Glutamatergic neuron (in vitro differentiated cells): ENCODE measurements around the gene SERPING1. TPM values are rescaled to one million over a fixed set of nuclear protein-coding genes. Genes with fewer than 3 reads are reported as not detected.
"Not testable (repeated sequence)": the region's sequence is repeated elsewhere in the genome, so short reads cannot be mapped to it uniquely, and the experiment has no call there.

ENCODE experiments used
- DNase-seq: peaks from one replicate; pipeline ENCODE4 v3.0.0; 2022
- H3K27ac Mint-ChIP-seq: one replicate; pipeline ENCODE4 v1.8.0; 2020; ENCODE audit warnings: mild to moderate bottlenecking, mixed read lengths, inconsistent platforms; ENCODE audit not compliant: unreplicated experiment
- H3K27me3 Mint-ChIP-seq: one replicate; pipeline ENCODE4 v1.8.0; 2020; ENCODE audit warnings: mild to moderate bottlenecking, moderate library complexity, mixed read lengths, inconsistent platforms; ENCODE audit not compliant: unreplicated experiment
- H3K36me3 Mint-ChIP-seq: one replicate; pipeline ENCODE4 v1.8.0; 2020; ENCODE audit warnings: mild to moderate bottlenecking, mixed read lengths, inconsistent platforms; ENCODE audit not compliant: unreplicated experiment
- H3K4me1 Mint-ChIP-seq: one replicate; pipeline ENCODE4 v1.8.0; 2020; ENCODE audit warnings: mild to moderate bottlenecking, low read depth, mixed read lengths, inconsistent platforms; ENCODE audit not compliant: unreplicated experiment
- H3K4me3 Mint-ChIP-seq: one replicate; pipeline ENCODE4 v1.8.0; 2020; ENCODE audit warnings: mild to moderate bottlenecking, mixed read lengths, inconsistent platforms; ENCODE audit not compliant: unreplicated experiment
- H3K9me3 Mint-ChIP-seq: one replicate; pipeline ENCODE4 v1.8.0; 2020; ENCODE audit warnings: mild to moderate bottlenecking, moderate library complexity, mixed read lengths, inconsistent platforms; ENCODE audit not compliant: unreplicated experiment
- CTCF ChIP-seq: fragments of 200-600 bp; sonication (generic); IDR thresholded peaks from one replicate; pipeline ENCODE4 v1.5.0; 2021; ENCODE audit not compliant: partially characterized antibody, unreplicated experiment
- total RNA-seq: library from RNA; stranded (reverse); fragmentation: NEBNext Ultra II Directional; extraction: Animal tissue kit (Norgen Biotek cat#: 25700); gene quantifications from one replicate; pipeline ENCODE4 v1.2.1, GENCODE V29; 2021; ENCODE audit not compliant: unreplicated experiment

SERPING1 gene
- total RNA-seq, 1 donor from 2014 or later, result 46.1 TPM

GRCh38 chr11:57650739-57651090, 53.2 kb downstream of the SERPING1 start:
- Mint-ChIP-seq H3K27ac (peak overlapping the region; percentile 76), H3K36me3 (no peaks in the 10 kb centered on the region), H3K27me3 (peaks cover 34% of the 10 kb centered on the region), H3K4me1 (peaks cover 39% of the 10 kb centered on the region), H3K9me3 (peaks cover 40% of the 10 kb centered on the region), H3K4me3 (peak overlapping the region; percentile 97)
- DNase-seq, result no peak
- no peak for TF ChIP-seq CTCF

GRCh38 chr11:57651408-57651807, 53.9 kb downstream of the SERPING1 start:
- H3K27ac Mint-ChIP-seq, result no peak overlapping the region

DNA sequence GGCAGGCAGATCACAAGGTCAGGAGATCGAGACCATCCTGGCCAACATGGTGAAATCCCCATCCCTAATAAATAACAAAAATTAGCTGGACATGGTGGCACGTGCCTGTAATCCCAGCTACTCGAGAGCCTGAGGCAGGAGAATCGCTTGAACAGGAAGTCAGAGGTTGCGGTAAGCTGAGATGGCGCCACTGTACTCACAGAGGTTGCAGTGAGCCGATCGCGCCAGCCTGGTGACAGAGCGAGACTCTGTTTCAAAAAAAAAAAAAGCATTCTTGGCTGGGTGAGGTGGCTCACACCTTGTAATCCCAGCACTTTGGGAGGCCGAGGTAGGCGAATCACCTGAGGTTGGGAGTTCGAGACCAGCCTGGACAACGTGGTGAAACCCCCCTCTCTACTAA, 54.7 kb downstream of the SERPING1 start:
- DNase-seq, H3K36me3 Mint-ChIP-seq, H3K4me3 Mint-ChIP-seq, H3K27ac Mint-ChIP-seq: not testable (repeated sequence)
- H3K27me3 Mint-ChIP-seq, result peaks cover 28% of the 10 kb centered on the region
- H3K4me1 Mint-ChIP-seq, result peaks cover 27% of the 10 kb centered on the region
- peaks cover 37% of the 10 kb centered on the region for H3K9me3 Mint-ChIP-seq

More at GRCh38 chr11:57651408-57651807, 53.9 kb downstream of the SERPING1 start:
- no peak for TF ChIP-seq CTCF
- H3K9me3 Mint-ChIP-seq, result peaks cover 40% of the 10 kb centered on the region
- no peak for DNase-seq
- peaks cover 32% of the 10 kb centered on the region for H3K4me1 Mint-ChIP-seq
- H3K27me3 Mint-ChIP-seq, result peaks cover 33% of the 10 kb centered on the region
- H3K4me3 Mint-ChIP-seq, result peak overlapping the region; percentile 4
- H3K36me3 Mint-ChIP-seq, result no peaks in the 10 kb centered on the region

DNA sequence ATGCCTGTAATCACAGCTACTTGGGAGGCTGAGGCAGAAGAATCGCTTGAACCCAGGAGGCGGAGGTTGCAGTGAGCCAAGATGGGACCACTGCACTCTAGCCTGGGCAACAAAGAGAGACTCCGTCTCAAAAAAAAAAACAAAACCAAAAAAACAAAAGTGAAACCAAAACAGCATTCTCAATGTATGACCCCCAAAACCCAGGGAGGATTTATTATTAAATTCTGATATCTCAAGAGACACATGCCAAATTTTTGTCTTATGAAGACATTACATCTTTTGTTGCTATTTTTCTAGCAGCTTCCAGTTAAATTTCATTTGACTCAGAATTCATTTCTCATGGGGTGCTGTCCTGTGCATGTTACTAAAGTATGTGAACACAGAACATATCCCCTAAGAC, 55.2 kb downstream of the SERPING1 start:
- H3K4me1 Mint-ChIP-seq, result peaks cover 25% of the 10 kb centered on the region
- H3K36me3 Mint-ChIP-seq, result no peaks in the 10 kb centered on the region
- no peak overlapping the region for H3K4me3 Mint-ChIP-seq
- no peak for TF ChIP-seq CTCF
- peaks cover 23% of the 10 kb centered on the region for H3K27me3 Mint-ChIP-seq
- no peak overlapping the region for H3K27ac Mint-ChIP-seq
- H3K9me3 Mint-ChIP-seq, result peaks cover 33% of the 10 kb centered on the region
- DNase-seq, result no peak

DNA sequence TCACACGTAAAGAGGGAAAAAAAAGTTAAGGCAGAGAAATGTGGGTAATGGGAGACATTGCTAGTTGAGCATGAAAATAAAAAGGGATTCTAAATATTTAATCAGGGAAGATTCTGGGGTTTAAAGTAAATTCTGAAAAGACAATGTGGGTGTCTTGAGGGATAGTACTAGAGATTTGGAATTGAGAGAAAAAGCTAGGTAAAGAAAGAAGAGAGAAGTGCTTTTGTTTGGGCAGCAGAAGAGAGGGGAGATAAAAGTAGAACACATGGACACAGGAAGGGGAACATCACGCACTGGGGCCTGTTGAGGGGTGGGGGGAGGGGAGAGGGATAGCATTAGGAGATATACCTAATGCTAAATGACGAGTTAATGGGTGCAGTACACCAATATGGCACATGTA, 55.7 kb downstream of the SERPING1 start:
- Mint-ChIP-seq H3K9me3 (peaks cover 28% of the 10 kb centered on the region), H3K36me3 (no peaks in the 10 kb centered on the region), H3K27ac (peak overlapping the region; percentile 59), H3K4me3 (peak overlapping the region; percentile 72), H3K27me3 (peaks cover 19% of the 10 kb centered on the region), H3K4me1 (peaks cover 23% of the 10 kb centered on the region)
- TF ChIP-seq CTCF, result no peak
- DNase-seq, result no peak

DNA sequence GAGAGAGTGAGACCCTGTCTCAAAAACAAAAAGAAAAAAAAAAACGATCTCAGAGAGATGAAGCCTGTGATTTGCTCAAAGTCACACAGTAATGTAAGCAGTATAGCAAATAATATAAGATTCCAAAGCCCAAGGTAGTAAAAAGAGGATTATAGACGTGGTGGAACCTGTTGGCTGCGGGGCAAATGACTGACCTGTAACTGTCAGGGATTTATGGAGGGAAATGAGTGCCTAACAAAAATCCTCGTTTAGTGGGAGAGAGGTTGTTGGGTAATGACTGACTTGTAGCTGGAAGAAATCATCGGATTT, 59.4 kb downstream of the SERPING1 start:
- Mint-ChIP-seq H3K36me3 (no peaks in the 10 kb centered on the region), H3K27ac (peak overlapping the region; percentile 89), H3K4me3 (peak overlapping the region; percentile 74), H3K4me1 (peaks cover 17% of the 10 kb centered on the region), H3K27me3 (peaks cover 3% of the 10 kb centered on the region), H3K9me3 (peaks cover 5% of the 10 kb centered on the region)
- no peak for TF ChIP-seq CTCF
- DNase-seq, result no peak
